ENCODE results near the gene CARD14. TPM values are rescaled to one million over a fixed set of nuclear protein-coding genes. Genes with fewer than 3 reads are reported as not detected.

CARD14 gene
- total and polyA plus RNA-seq, 2 of the 13 experiments (the other 11 are each of a cell fraction or from before 2014, with no cell fraction given), result 0.11 TPM; not detected in 1

GRCh38 chr17:80254396-80255251 is 84.8 kb downstream of the CARD14 start (continued):
- TF ChIP-seq HIC2 (CRISPR knock-in tag; IDR thresholded peaks at IDR 0.05; ENCODE audit: low read depth), result peak; percentile 87; the same call in 1 of the 2 replicates
- no peak for TF ChIP-seq PCBP1 (IDR thresholded peaks at IDR 0.05; ENCODE audit: borderline replicate concordance, low read depth, low read length)
- TF ChIP-seq PATZ1 (CRISPR knock-in tag; IDR thresholded peaks at IDR 0.05), result no peak; the same call in 1 of the 2 replicates
- TF ChIP-seq THAP9 (CRISPR knock-in tag; IDR thresholded peaks at IDR 0.05; ENCODE audit: borderline replicate concordance), result no peak
- peak; percentile 75; the same call in 2 of the 3 replicates for TF ChIP-seq MXI1 (IDR thresholded peaks at IDR 0.05; ENCODE audit: borderline replicate concordance, low read depth, low read length)
- 0 out of 2 replicates have a peak, but pooled peaks have one; percentile 38 for TF ChIP-seq ELF1 (CRISPR knock-in tag; IDR thresholded peaks at IDR 0.05)
- TF ChIP-seq ATF7-NPFF (CRISPR knock-in tag; IDR thresholded peaks at IDR 0.05; ENCODE audit: low read depth), result no peak
- no peak for TF ChIP-seq ZNF142 (CRISPR knock-in tag; IDR thresholded peaks at IDR 0.05)
- peak; percentile 94 to 99 for TF ChIP-seq MAFK (conservative IDR thresholded peaks at IDR 0.05 in 1 of 2, IDR thresholded peaks at IDR 0.05 in 1 of 2; ENCODE audit: low read length in 2 of 2)
- TF ChIP-seq FOSL2 (CRISPR knock-in tag; IDR thresholded peaks at IDR 0.05), result peak; percentile 99
- TF ChIP-seq ZNF350 (CRISPR knock-in tag; IDR thresholded peaks at IDR 0.05; ENCODE audit: borderline replicate concordance, low read depth), result no peak
- no peak for TF ChIP-seq ZNF543 (CRISPR knock-in tag; IDR thresholded peaks at IDR 0.05)
- no peak; the same call in 1 of the 2 replicates for TF ChIP-seq GABPB1 (CRISPR knock-in tag; IDR thresholded peaks at IDR 0.05)
- peak; percentile 93; the same call in 1 of the 2 replicates for TF ChIP-seq DNMT3B (CRISPR knock-in tag; conservative IDR thresholded peaks at IDR 0.05)
